Activated CD4-positive, alpha-beta T cell treated with anti-CD3 and anti-CD28 coated beads, Interleukin-2, amount 10 ng/mL, durations not matched to agents 7 days and 5 days (primary cell): ENCODE results near the gene IDH3A. TPM values are rescaled to one million over a fixed set of nuclear protein-coding genes. Genes with fewer than 3 reads are reported as not detected.

Experiments
- CTCF ChIA-PET: fragments of 350-600 bp; sonication (Branson Sonifier 250); formaldehyde crosslinking; loops from one replicate; lab custom pipeline; 2021; ENCODE audit warnings: antibody characterized with exemption; lab: Charles Lee
- POLR2A ChIA-PET: fragments of 350-600 bp; sonication (Branson Sonifier 250); formaldehyde crosslinking; loops from one replicate; lab custom pipeline; 2021; ENCODE audit warnings: antibody characterized with exemption; lab: Charles Lee
- DNase-seq: peaks from one replicate; pipeline ENCODE4 v3.0.0-alpha.2; 2020
- H3K27ac Mint-ChIP-seq: one replicate; pipeline ENCODE4 v1.8.0; 2021; ENCODE audit warnings: mild to moderate bottlenecking, moderate library complexity, mixed read lengths
- H3K27me3 Mint-ChIP-seq: one replicate; pipeline ENCODE4 v1.8.0; 2021; ENCODE audit warnings: mixed read lengths
- H3K36me3 Mint-ChIP-seq: one replicate; pipeline ENCODE4 v1.8.0; 2021; ENCODE audit warnings: low read depth, mixed read lengths
- H3K4me1 Mint-ChIP-seq: one replicate; pipeline ENCODE4 v1.8.0; 2021; ENCODE audit warnings: mixed read lengths
- H3K4me3 Mint-ChIP-seq: one replicate; pipeline ENCODE4 v1.8.0; 2021; ENCODE audit warnings: mild to moderate bottlenecking, moderate library complexity, mixed read lengths
- H3K9me3 Mint-ChIP-seq: one replicate; pipeline ENCODE4 v1.8.0; 2021; ENCODE audit warnings: mixed read lengths
- total RNA-seq, 2 experiments: library from RNA; stranded (reverse); gene quantifications; one replicate each; pipeline ENCODE4 v1.2.3, GENCODE V29; 2021

The IDH3A gene
- total RNA-seq, 2 experiments from 2014 or later = 65.1 to 71.2 TPM

GRCh38 chr15:78130466-78131294 lies 18.5 kb upstream of the IDH3A start:
- Mint-ChIP-seq H3K9me3 (no peaks in the 10 kb centered on the region), H3K4me3 (peak overlapping the region; percentile 71), H3K4me1 (peaks cover 26% of the 10 kb centered on the region), H3K27ac (peak overlapping the region; percentile 66), H3K27me3 (no peaks in the 10 kb centered on the region), H3K36me3 (no peaks in the 10 kb centered on the region)
- ChIA-PET POLR2A (no interaction called here), CTCF (interaction anchor here (0.7 to 2.9 kb wide), 33 partner anchors 8 to 1070 kb away, joined by 3 to 15 read pairs (median 4); no protein-coding TSS in a partner anchor)
- no peak for DNase-seq

- Mint-ChIP-seq H3K27me3 (no peaks in the 10 kb centered on the region), H3K9me3 (no peaks in the 10 kb centered on the region)
- POLR2A ChIA-PET = no interaction called here
Observed at GRCh38 chr15:78131295-78132061, 17.7 kb upstream of the IDH3A start, which contains the start of gene CIB2. CIB2 (minus strand) TSS chr15:78131445; CDS start chr15:78131215, 230 bp downstream.

GRCh38 chr15:78133801-78134200 lies 15.4 kb upstream of the IDH3A start:
- peaks cover 26% of the 10 kb centered on the region for H3K4me1 Mint-ChIP-seq
- H3K27me3 Mint-ChIP-seq = no peaks in the 10 kb centered on the region
- POLR2A ChIA-PET = interaction anchor here (0.7 kb wide), 1 partner anchor 64 kb away, joined by 4 read pairs; no protein-coding TSS in a partner anchor
- H3K9me3 Mint-ChIP-seq = no peaks in the 10 kb centered on the region
- no peak for DNase-seq
- H3K27ac Mint-ChIP-seq = no peak overlapping the region
- H3K36me3 Mint-ChIP-seq = no peaks in the 10 kb centered on the region
- H3K4me3 Mint-ChIP-seq = no peak overlapping the region
- CTCF ChIA-PET = no interaction called here

More at GRCh38 chr15:78131295-78132061, 17.7 kb upstream of the IDH3A start, which contains the start of gene CIB2:
- H3K36me3 Mint-ChIP-seq = no peaks in the 10 kb centered on the region
- CTCF ChIA-PET = interaction anchor here (0.7 to 2.9 kb wide), 35 partner anchors 8 to 1070 kb away, joined by 3 to 15 read pairs (median 4); no protein-coding TSS in a partner anchor
- H3K4me3 Mint-ChIP-seq = peak within 1 kb of the TSS; percentile 74
- peak; percentile 74 for DNase-seq
- H3K27ac Mint-ChIP-seq = peak within 1 kb of the TSS; percentile 82
- peaks cover 26% of the 10 kb centered on the region for H3K4me1 Mint-ChIP-seq

GRCh38 chr15:78139578-78139977 lies 9.6 kb upstream of the IDH3A start:
- CTCF ChIA-PET = interaction anchor here (1.3 to 1.9 kb wide), 4 partner anchors 9 to 56 kb away, joined by 3 to 6 read pairs (median 5); partner anchors contain the start of gene CIB2
- no peak overlapping the region for H3K4me3 Mint-ChIP-seq
- H3K27me3 Mint-ChIP-seq = no peaks in the 10 kb centered on the region
- no peak for DNase-seq
- H3K4me1 Mint-ChIP-seq = no peaks in the 10 kb centered on the region
- H3K9me3 Mint-ChIP-seq = no peaks in the 10 kb centered on the region
- no peaks in the 10 kb centered on the region for H3K36me3 Mint-ChIP-seq
- H3K27ac Mint-ChIP-seq = no peak overlapping the region
- POLR2A ChIA-PET = no interaction called here

GRCh38 chr15:78140292-78140691 lies 8.9 kb upstream of the IDH3A start:
- DNase-seq = no peak
- no peaks in the 10 kb centered on the region for H3K9me3 Mint-ChIP-seq
- POLR2A ChIA-PET = no interaction called here
- no peak overlapping the region for H3K4me3 Mint-ChIP-seq
- H3K4me1 Mint-ChIP-seq = no peaks in the 10 kb centered on the region
- no peaks in the 10 kb centered on the region for H3K27me3 Mint-ChIP-seq
- no peak overlapping the region for H3K27ac Mint-ChIP-seq
- CTCF ChIA-PET = interaction anchor here (1.6 to 1.9 kb wide), 2 partner anchors 15 to 56 kb away, joined by 3 to 5 read pairs; no protein-coding TSS in a partner anchor
- no peaks in the 10 kb centered on the region for H3K36me3 Mint-ChIP-seq

- Mint-ChIP-seq H3K9me3 (no peaks in the 10 kb centered on the region), H3K4me3 (no peak overlapping the region), H3K27me3 (no peaks in the 10 kb centered on the region), H3K4me1 (peaks cover 2% of the 10 kb centered on the region), H3K36me3 (no peaks in the 10 kb centered on the region), H3K27ac (no peak overlapping the region)
- no peak for DNase-seq
- ChIA-PET POLR2A (no interaction called here), CTCF (no interaction called here)
Observed at GRCh38 chr15:78142332-78142731, 6.8 kb upstream of the IDH3A start.

- H3K9me3 Mint-ChIP-seq = no peaks in the 10 kb centered on the region
- no peak overlapping the region for H3K4me3 Mint-ChIP-seq
- POLR2A ChIA-PET = no interaction called here
- no peak for DNase-seq
- H3K27me3 Mint-ChIP-seq = no peaks in the 10 kb centered on the region
- CTCF ChIA-PET = interaction anchor here (2.3 to 2.4 kb wide), 2 partner anchors 9 to 15 kb away, joined by 8 to 14 read pairs; partner anchors contain the start of gene CIB2
- peaks cover 5% of the 10 kb centered on the region for H3K36me3 Mint-ChIP-seq
- no peak overlapping the region for H3K27ac Mint-ChIP-seq
- H3K4me1 Mint-ChIP-seq = peaks cover 29% of the 10 kb centered on the region
Observed at GRCh38 chr15:78146425-78147154, 2.6 kb upstream of the IDH3A start.

- Mint-ChIP-seq H3K9me3 (no peaks in the 10 kb centered on the region), H3K27ac (peak overlapping the region; percentile 48), H3K27me3 (no peaks in the 10 kb centered on the region), H3K4me3 (peak overlapping the region; percentile 38), H3K4me1 (peaks cover 32% of the 10 kb centered on the region), H3K36me3 (peaks cover 6% of the 10 kb centered on the region)
- POLR2A ChIA-PET = no interaction called here
- CTCF ChIA-PET = interaction anchor here (0.5 to 2.4 kb wide), 7 partner anchors 10 to 48 kb away, joined by 3 to 14 read pairs (median 6); partner anchors contain the start of gene CIB2
- DNase-seq = no peak
Observed at GRCh38 chr15:78147566-78147965, 1.6 kb upstream of the IDH3A start.

GRCh38 chr15:78148392-78149067 lies 632 bp upstream of the IDH3A start:
- Mint-ChIP-seq H3K4me1 (peaks cover 41% of the 10 kb centered on the region), H3K27ac (peak overlapping the region; percentile 94), H3K36me3 (peaks cover 15% of the 10 kb centered on the region), H3K27me3 (no peaks in the 10 kb centered on the region), H3K4me3 (peak overlapping the region; percentile 96), H3K9me3 (no peaks in the 10 kb centered on the region)
- CTCF ChIA-PET = interaction anchor here (0.7 to 2.4 kb wide), 8 partner anchors 10 to 47 kb away, joined by 5 to 14 read pairs (median 6); partner anchors contain the start of gene CIB2
- DNase-seq = no peak
- POLR2A ChIA-PET = interaction anchor here (0.7 to 1.0 kb wide), 2 partner anchors 20 to 24 kb away, joined by 3 to 4 read pairs; no protein-coding TSS in a partner anchor

GRCh38 chr15:78149805-78150751 lies 916 bp downstream of the IDH3A start:
- Mint-ChIP-seq H3K27me3 (no peaks in the 10 kb centered on the region), H3K36me3 (peaks cover 15% of the 10 kb centered on the region), H3K4me1 (peaks cover 42% of the 10 kb centered on the region)

More at GRCh38 chr15:78149805-78150751, 916 bp downstream of the IDH3A start:
- Mint-ChIP-seq H3K4me3 (peak overlapping the region; percentile 86), H3K9me3 (no peaks in the 10 kb centered on the region), H3K27ac (peak overlapping the region; percentile 84)
- POLR2A ChIA-PET = no interaction called here
- CTCF ChIA-PET = interaction anchor here (0.6 to 1.9 kb wide), 6 partner anchors 9 to 45 kb away, joined by 3 to 5 read pairs (median 4); no protein-coding TSS in a partner anchor
- DNase-seq = no peak
